ENCODE results near the gene DNASE1L3. TPM values are rescaled to one million over a fixed set of nuclear protein-coding genes. Genes with fewer than 3 reads are reported as not detected.
A peak's percentile ranks its signal among the peaks of the same experiment; 100 is the strongest.

The DNASE1L3 gene
- total and polyA plus RNA-seq, 2 experiments from 2014 or later, result 0.39 to 0.94 TPM

DNA sequence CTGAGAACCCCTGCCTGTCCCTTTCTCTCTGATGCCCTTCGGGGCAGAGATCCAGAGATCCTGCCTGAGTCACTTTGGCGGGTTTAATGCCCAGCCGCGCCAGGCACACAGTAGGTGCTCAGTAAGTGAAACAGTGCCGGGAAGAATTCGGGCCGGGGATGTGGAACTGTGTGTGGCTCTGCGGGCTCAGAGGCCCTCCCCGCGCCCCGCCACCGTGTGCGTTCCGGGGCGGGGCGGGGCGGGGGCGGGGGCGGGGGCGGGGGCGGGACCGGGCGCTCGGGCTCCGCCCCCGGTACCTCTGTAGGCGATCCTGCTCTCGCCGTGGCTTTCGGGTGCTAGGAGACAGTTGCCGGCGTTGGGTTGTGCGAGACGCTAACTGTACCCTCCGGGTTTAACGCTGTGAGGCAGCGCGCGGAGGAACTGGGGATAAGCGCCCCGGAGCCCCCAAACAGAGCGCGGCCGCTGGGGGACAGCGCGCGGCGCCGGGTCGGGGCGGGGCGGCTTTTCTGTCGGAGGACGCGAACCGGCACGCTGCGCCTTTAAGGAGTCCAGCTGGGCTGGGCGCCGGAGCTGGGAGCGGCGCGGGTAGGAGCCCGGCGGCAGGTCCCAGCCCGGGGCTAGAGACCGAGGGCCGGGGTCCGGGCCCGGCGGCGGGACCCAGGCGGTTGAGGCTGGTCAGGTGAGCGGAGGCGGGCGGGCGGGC, 26.6 kb upstream of the DNASE1L3 start, which contains the start of gene ABHD6:
TSS of gene ABHD6 (plus strand) at position 555 of the 703 bp plus-strand sequence. CDS start 18,795 bp downstream, outside the sequence.
- no peaks in the 10 kb centered on the region for H3K36me3 ChIP-seq
- peak; percentile 27 for TF ChIP-seq CTCF (IDR thresholded peaks at IDR 0.05; ENCODE audit: low read depth, low read length)
- H3K9me3 ChIP-seq (ENCODE audit: low read depth), result no peaks in the 10 kb centered on the region
- peak within 1 kb of the TSS; percentile 74 for H3K4me3 ChIP-seq
- DNase-seq (ENCODE audit: low read depth in 1 of 2, low spot score in 1 of 2), result peak; percentile 76 to 88
- H3K27ac ChIP-seq, result peak within 1 kb of the TSS; percentile 15
- peaks cover 39% of the 10 kb centered on the region for H3K4me1 ChIP-seq (ENCODE audit: low read depth)
- H3K27me3 ChIP-seq, result peaks cover 4% of the 10 kb centered on the region

- no peak for TF ChIP-seq CTCF (IDR thresholded peaks at IDR 0.05; ENCODE audit: low read depth, low read length)
- DNase-seq (ENCODE audit: low read depth in 1 of 2, low spot score in 1 of 2), result no peak
- Histone ChIP-seq H3K27ac (no peak overlapping the region), H3K27me3 (peaks cover 9% of the 10 kb centered on the region), H3K4me3 (peak overlapping the region; percentile 74), H3K4me1 (ENCODE audit: low read depth) (peaks cover 34% of the 10 kb centered on the region), H3K36me3 (no peaks in the 10 kb centered on the region), H3K9me3 (ENCODE audit: low read depth) (no peaks in the 10 kb centered on the region)
These were observed 25.9 kb upstream of the DNASE1L3 start for GRCh38 chr3:58236527-58237237.

- DNase-seq (ENCODE audit: low read depth in 1 of 2, low spot score in 1 of 2), result no peak
- Histone ChIP-seq H3K27ac (no peak overlapping the region), H3K4me1 (ENCODE audit: low read depth) (peaks cover 31% of the 10 kb centered on the region), H3K27me3 (peaks cover 11% of the 10 kb centered on the region), H3K36me3 (no peaks in the 10 kb centered on the region), H3K4me3 (no peak overlapping the region), H3K9me3 (ENCODE audit: low read depth) (no peaks in the 10 kb centered on the region)
- TF ChIP-seq CTCF (IDR thresholded peaks at IDR 0.05; ENCODE audit: low read depth, low read length), result no peak
These were observed 25.2 kb upstream of the DNASE1L3 start for GRCh38 chr3:58235970-58236369.

GRCh38 chr3:58234516-58234931, 23.8 kb upstream of the DNASE1L3 start:
- peaks cover 30% of the 10 kb centered on the region for H3K4me1 ChIP-seq (ENCODE audit: low read depth)
- peaks cover 11% of the 10 kb centered on the region for H3K27me3 ChIP-seq
- no peak overlapping the region for H3K27ac ChIP-seq
- H3K9me3 ChIP-seq (ENCODE audit: low read depth), result no peaks in the 10 kb centered on the region
- no peaks in the 10 kb centered on the region for H3K36me3 ChIP-seq
- DNase-seq (ENCODE audit: low read depth in 1 of 2, low spot score in 1 of 2), result peak in 1 of 2 donors; percentile 25
- H3K4me3 ChIP-seq, result no peak overlapping the region
- no peak for TF ChIP-seq CTCF (IDR thresholded peaks at IDR 0.05; ENCODE audit: low read depth, low read length)

GRCh38 chr3:58231666-58232065, 20.9 kb upstream of the DNASE1L3 start:
- DNase-seq (ENCODE audit: low read depth in 1 of 2, low spot score in 1 of 2), result no peak
- Histone ChIP-seq H3K4me1 (ENCODE audit: low read depth) (peaks cover 18% of the 10 kb centered on the region), H3K36me3 (no peaks in the 10 kb centered on the region), H3K4me3 (no peak overlapping the region), H3K27me3 (peaks cover 11% of the 10 kb centered on the region), H3K9me3 (ENCODE audit: low read depth) (no peaks in the 10 kb centered on the region), H3K27ac (no peak overlapping the region)
- no peak for TF ChIP-seq CTCF (IDR thresholded peaks at IDR 0.05; ENCODE audit: low read depth, low read length)
